Measurements from ENCODE around the gene ACACB.

Gene ACACB

GRCh38 chr12:109221277-109221931 lies 105.0 kb downstream of the ACACB start:
- DNase-seq = no peak

- DNase-seq = no peak
Measured at GRCh38 chr12:109222062-109222461, 105.7 kb downstream of the ACACB start.

GRCh38 chr12:109222496-109222895 lies 106.1 kb downstream of the ACACB start:
- DNase-seq = no peak

GRCh38 chr12:109223211-109223610 lies 106.8 kb downstream of the ACACB start:
- no peak for DNase-seq

GRCh38 chr12:109223868-109224267 lies 107.5 kb downstream of the ACACB start:
- DNase-seq = no peak

- DNase-seq = no peak
Measured at GRCh38 chr12:109228664-109229063, 112.3 kb downstream of the ACACB start.

- no peak for DNase-seq
Measured at GRCh38 chr12:109230193-109230592, 113.8 kb downstream of the ACACB start.

GRCh38 chr12:109232731-109233130 lies 116.3 kb downstream of the ACACB start:
- no peak for DNase-seq

- no peak for DNase-seq
Measured at GRCh38 chr12:109234012-109234411, 117.6 kb downstream of the ACACB start.

- DNase-seq = no peak
Measured at GRCh38 chr12:109236257-109236656, 119.9 kb downstream of the ACACB start.

- DNase-seq = no peak
Measured at GRCh38 chr12:109239179-109239578, 122.8 kb downstream of the ACACB start.

GRCh38 chr12:109239691-109240090 lies 123.3 kb downstream of the ACACB start:
- no peak for DNase-seq

GRCh38 chr12:109240365-109240764 lies 124.0 kb downstream of the ACACB start:
- no peak for DNase-seq

GRCh38 chr12:109241936-109242335 lies 125.5 kb downstream of the ACACB start:
- DNase-seq = no peak

GRCh38 chr12:109244073-109244472 lies 127.7 kb downstream of the ACACB start:
- no peak for DNase-seq

GRCh38 chr12:109246221-109246620 lies 129.8 kb downstream of the ACACB start:
- DNase-seq = no peak

GRCh38 chr12:109247831-109248654 lies 131.7 kb downstream of the ACACB start:
- no peak for DNase-seq

GRCh38 chr12:109250523-109250922 lies 134.1 kb downstream of the ACACB start:
- no peak for DNase-seq

- no peak for DNase-seq
Measured at GRCh38 chr12:109252799-109253198, 136.4 kb downstream of the ACACB start.

- DNase-seq = no peak
Measured at GRCh38 chr12:109253913-109254544, 137.6 kb downstream of the ACACB start.

- DNase-seq = no peak
Measured at GRCh38 chr12:109255377-109255776, 139.0 kb downstream of the ACACB start.

- DNase-seq = no peak
Measured at GRCh38 chr12:109256011-109256410, 139.6 kb downstream of the ACACB start.

- DNase-seq = no peak
Measured at GRCh38 chr12:109258201-109258600, 141.8 kb downstream of the ACACB start.

All from inflammatory macrophage treated with lipopolysaccharide for 1 hour (primary cell).